ENCODE measurements around the gene CMTM3. TPM values are rescaled to one million over a fixed set of nuclear protein-coding genes. Genes with fewer than 3 reads are reported as not detected.

Gene CMTM3
- total and polyA plus RNA-seq, 3 donors from 2014 or later, result 137 to 182 (median 149) TPM

DNA sequence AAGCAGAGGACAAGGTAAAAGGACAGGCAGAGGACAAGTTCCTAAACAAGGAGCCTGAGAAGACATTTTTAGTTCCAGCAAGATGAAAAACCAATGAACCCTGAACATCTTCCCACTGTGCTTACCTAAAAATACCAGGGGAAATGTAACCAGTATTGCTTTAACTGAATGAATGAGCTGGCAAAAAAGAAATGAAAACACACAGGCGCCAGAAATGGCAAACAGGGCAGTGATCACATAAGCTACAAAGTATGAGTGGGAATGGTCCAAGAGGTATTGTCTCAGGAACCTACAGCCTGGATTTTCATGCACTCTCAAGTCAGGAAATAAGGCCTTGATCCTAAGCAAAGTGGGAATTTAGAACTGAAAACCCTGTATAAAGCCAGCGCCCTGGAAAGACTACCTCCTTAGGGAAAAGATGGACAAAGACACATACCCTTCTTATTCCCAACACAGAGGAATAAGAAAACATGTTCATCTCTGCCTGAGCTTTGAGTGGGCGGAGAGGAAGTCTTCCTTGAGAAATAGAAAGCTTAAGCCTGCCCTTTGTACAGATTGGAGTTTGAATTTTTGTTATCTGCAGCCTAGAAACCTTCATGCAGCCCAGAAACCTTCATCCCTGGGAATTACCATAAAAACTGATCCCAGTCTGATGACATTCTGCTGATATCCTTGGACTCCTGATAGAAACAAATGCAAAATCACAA lies 23.1 kb upstream of the CMTM3 start:
- H3K27me3 ChIP-seq, result no peaks in the 10 kb centered on the region
- no peak overlapping the region for H3K4me3 ChIP-seq
- H3K9me3 ChIP-seq, result no peaks in the 10 kb centered on the region
- DNase-seq, result no peak
- no peak overlapping the region for H3K27ac ChIP-seq
- no peaks in the 10 kb centered on the region for H3K36me3 ChIP-seq (ENCODE audit: low read depth, missing control alignments)
- no peak for TF ChIP-seq POLR2A (IDR thresholded peaks at IDR 0.05)
- TF ChIP-seq, protein P1, sequence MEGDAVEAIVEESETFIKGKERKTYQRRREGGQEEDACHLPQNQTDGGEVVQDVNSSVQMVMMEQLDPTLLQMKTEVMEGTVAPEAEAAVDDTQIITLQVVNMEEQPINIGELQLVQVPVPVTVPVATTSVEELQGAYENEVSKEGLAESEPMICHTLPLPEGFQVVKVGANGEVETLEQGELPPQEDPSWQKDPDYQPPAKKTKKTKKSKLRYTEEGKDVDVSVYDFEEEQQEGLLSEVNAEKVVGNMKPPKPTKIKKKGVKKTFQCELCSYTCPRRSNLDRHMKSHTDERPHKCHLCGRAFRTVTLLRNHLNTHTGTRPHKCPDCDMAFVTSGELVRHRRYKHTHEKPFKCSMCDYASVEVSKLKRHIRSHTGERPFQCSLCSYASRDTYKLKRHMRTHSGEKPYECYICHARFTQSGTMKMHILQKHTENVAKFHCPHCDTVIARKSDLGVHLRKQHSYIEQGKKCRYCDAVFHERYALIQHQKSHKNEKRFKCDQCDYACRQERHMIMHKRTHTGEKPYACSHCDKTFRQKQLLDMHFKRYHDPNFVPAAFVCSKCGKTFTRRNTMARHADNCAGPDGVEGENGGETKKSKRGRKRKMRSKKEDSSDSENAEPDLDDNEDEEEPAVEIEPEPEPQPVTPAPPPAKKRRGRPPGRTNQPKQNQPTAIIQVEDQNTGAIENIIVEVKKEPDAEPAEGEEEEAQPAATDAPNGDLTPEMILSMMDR (IDR thresholded peaks at IDR 0.05), result no peak
- H3K4me1 ChIP-seq, result peaks cover 6% of the 10 kb centered on the region
- WGBS, 2 donors, result 77 to 89% methylated on average over 3 of the region's 3 CpGs
- intact Hi-C loops (cut with DNase I; ENCODE audit: low total_unique reads), result no loop called here

DNA sequence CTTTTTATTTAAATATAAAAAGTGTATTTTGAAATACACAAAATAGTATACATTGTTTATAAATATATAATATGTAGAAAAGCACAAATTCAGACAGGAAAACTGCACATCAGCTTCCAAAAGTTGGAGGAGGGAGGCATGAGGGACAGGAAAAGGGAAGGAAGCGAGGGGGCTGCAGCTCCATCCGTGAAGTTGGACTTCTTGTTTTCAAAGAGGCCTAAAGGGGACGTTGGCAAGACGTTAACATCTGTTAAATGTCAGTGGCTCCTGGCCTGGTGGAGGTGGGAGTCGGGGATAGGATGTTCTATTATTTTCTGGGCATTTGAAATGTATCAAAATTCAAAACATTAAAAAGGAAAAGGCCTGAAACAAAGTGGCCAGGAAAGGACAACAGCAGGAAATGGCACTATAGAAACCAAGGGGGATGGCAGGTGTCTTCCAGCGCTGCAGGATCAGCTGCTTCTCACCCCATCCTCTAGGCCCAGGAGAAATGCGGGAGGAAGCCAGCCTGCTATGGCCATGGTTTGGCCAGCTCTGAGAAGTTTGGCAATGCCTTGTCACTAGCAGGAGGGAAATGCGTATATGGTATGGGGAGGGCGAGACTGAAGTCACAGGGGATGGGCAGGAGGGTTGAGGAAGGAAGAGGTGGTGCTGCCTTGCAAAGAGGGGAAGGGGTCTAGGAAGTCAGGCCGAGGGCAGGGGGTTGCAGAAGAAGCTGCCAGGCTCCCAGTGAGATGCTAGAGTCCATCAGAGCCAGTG lies 18.8 kb upstream of the CMTM3 start:
- TF ChIP-seq POLR2A (IDR thresholded peaks at IDR 0.05), result no peak
- TF ChIP-seq, protein P1 (IDR thresholded peaks at IDR 0.05), result no peak
- Histone ChIP-seq H3K27ac (no peak overlapping the region), H3K4me1 (no peaks in the 10 kb centered on the region), H3K4me3 (no peak overlapping the region), H3K36me3 (ENCODE audit: low read depth, missing control alignments) (no peaks in the 10 kb centered on the region), H3K27me3 (no peaks in the 10 kb centered on the region), H3K9me3 (no peaks in the 10 kb centered on the region)
- DNase-seq, result no peak
- intact Hi-C loops (cut with DNase I; ENCODE audit: low total_unique reads), result no loop called here
- WGBS, 2 donors, result 62 to 67% methylated on average over 10 of the region's 10 CpGs

DNA sequence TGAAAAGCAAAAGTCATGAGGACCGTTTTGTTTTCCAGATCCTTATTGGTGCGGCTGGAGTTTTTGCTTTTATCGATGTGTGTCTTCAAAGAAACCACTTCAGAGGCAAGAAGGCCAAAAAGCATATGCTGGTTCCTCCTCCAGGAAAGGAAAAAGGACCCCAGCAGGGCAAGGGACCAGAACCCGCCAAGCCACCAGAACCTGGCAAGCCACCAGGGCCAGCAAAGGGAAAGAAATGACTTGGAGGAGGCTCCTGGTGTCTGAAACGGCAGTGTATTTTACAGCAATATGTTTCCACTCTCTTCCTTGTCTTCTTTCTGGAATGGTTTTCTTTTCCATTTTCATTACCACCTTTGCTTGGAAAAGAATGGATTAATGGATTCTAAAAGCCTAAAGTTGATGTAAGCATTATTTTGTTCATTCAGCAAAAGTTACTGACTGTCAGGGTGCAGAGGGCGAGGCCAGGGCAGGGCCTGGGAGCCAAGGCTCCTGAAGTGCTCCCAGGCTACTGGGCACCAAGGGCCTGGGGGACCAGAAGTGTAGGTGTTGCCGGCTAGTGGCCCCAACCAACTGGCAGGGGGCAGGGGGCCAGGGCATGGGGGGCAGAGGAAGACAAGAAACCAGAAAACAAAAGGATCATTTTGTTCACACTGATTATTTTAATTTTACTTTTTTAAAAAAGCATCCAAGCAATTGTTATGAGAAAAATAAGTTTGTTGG lies 16.5 kb upstream of the CMTM3 start:
- intact Hi-C loops (cut with DNase I; ENCODE audit: low total_unique reads), result no loop called here
- Histone ChIP-seq H3K36me3 (ENCODE audit: low read depth, missing control alignments) (no peaks in the 10 kb centered on the region), H3K4me1 (no peaks in the 10 kb centered on the region), H3K27ac (no peak overlapping the region), H3K9me3 (no peaks in the 10 kb centered on the region), H3K27me3 (no peaks in the 10 kb centered on the region), H3K4me3 (no peak overlapping the region)
- TF ChIP-seq, protein P1 (IDR thresholded peaks at IDR 0.05), result no peak
- TF ChIP-seq POLR2A (IDR thresholded peaks at IDR 0.05), result no peak
- DNase-seq, result no peak
- WGBS, 2 donors, result 76 to 84% methylated on average over 7 of the region's 7 CpGs

DNA sequence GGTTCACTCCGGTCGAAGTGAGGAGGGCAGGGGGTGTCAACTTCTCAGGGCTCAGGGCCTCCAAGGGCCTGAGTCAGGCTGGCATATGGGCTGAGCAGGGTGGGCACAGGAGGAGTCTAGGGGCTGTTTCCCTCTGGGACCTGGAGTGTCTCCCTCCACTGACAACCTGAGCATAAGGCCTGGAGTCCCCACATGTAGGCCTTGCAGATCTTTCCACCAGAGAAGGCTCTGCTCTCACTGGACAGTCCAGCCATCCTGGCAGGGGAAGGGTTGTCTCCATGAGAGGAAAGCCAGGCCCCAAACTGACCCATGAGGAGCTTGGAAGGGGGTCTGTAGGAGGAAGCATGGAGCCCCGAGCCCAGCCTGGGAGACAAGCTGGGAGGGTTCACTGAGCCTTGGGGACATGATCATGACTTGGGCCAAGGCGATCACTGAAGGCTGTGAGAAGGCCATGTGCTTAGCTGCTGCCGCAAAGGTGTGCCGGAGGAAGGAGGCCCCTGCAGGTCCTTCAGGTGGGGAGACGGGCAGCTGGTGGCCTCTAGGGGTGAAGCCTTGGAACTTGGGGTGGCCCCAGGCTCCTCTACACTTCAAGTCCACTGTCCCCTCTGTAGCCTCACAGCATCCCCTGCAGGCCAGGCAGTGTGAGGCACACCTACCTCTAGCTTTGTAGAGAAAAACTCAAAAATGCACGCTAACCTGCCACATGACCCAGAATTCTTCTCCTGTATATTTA lies 15.4 kb upstream of the CMTM3 start:
- no peak overlapping the region for H3K4me3 ChIP-seq
- WGBS, 2 donors, result 89 to 99% methylated on average over 6 to 8 of the region's 8 CpGs
- H3K4me1 ChIP-seq, result no peaks in the 10 kb centered on the region
- no peaks in the 10 kb centered on the region for H3K27me3 ChIP-seq
- no peaks in the 10 kb centered on the region for H3K9me3 ChIP-seq
- H3K36me3 ChIP-seq (ENCODE audit: low read depth, missing control alignments), result no peaks in the 10 kb centered on the region
- TF ChIP-seq POLR2A (IDR thresholded peaks at IDR 0.05), result no peak
- TF ChIP-seq, protein P1 (IDR thresholded peaks at IDR 0.05), result peak in 2 of 3 experiments; percentile 46 to 51
- intact Hi-C loops (cut with DNase I; ENCODE audit: low total_unique reads), result no loop called here
- no peak for DNase-seq
- no peak overlapping the region for H3K27ac ChIP-seq

Measured in testis (tissue), 3 donors.